Astrocyte of the hippocampus (primary cell): ENCODE results near the gene ZBTB6.

ENCODE experiments used
- DNase-seq: peaks from one replicate; pipeline ENCODE4 v3.0.0; 2011; ENCODE audit warnings: low read depth, low spot score

Gene ZBTB6

GRCh38 chr9:122912964-122913673 is at the start of gene ZBTB6:
Gene ZBTB6, minus strand, starts transcription at chr9:122913323. Its CDS starts 1,251 bp downstream, at chr9:122912072.
- DNase-seq, result peak; percentile 90

GRCh38 chr9:122961139-122961538 is 48.0 kb upstream of the ZBTB6 start:
- no peak for DNase-seq

GRCh38 chr9:122955961-122956360 is 42.8 kb upstream of the ZBTB6 start:
- DNase-seq, result no peak

GRCh38 chr9:122954253-122954691 is 41.1 kb upstream of the ZBTB6 start:
- DNase-seq, result peak; percentile 60

GRCh38 chr9:122951056-122951455 is 37.9 kb upstream of the ZBTB6 start:
- no peak for DNase-seq

GRCh38 chr9:122950263-122950662 is 37.1 kb upstream of the ZBTB6 start:
- no peak for DNase-seq

GRCh38 chr9:122949696-122950095 is 36.6 kb upstream of the ZBTB6 start:
- DNase-seq, result peak; percentile 7

- no peak for DNase-seq
These were observed 35.2 kb upstream of the ZBTB6 start for GRCh38 chr9:122948313-122948712.

- no peak for DNase-seq
These were observed 33.4 kb upstream of the ZBTB6 start for GRCh38 chr9:122946461-122947005.

- no peak for DNase-seq
These were observed 32.1 kb upstream of the ZBTB6 start for GRCh38 chr9:122944960-122945888.

- peak; percentile 70 for DNase-seq
These were observed 28.6 kb upstream of the ZBTB6 start for GRCh38 chr9:122941582-122942234.

GRCh38 chr9:122940749-122941581 is 27.8 kb upstream of the ZBTB6 start, which contains the start of gene RABGAP1:
Gene RABGAP1, plus strand, starts transcription at chr9:122941020. Its CDS starts 16,040 bp downstream, at chr9:122957060.
- DNase-seq, result peak; percentile 99

- DNase-seq, result no peak
These were observed 27.3 kb upstream of the ZBTB6 start for GRCh38 chr9:122940454-122940748.

GRCh38 chr9:122939601-122940000 is 26.5 kb upstream of the ZBTB6 start:
- no peak for DNase-seq

GRCh38 chr9:122936883-122937282 is 23.8 kb upstream of the ZBTB6 start:
- no peak for DNase-seq

- no peak for DNase-seq
These were observed 23.3 kb upstream of the ZBTB6 start for GRCh38 chr9:122936464-122936863.

- DNase-seq, result peak; percentile 97
These were observed 18.4 kb upstream of the ZBTB6 start, which contains the start of gene ZBTB26 for GRCh38 chr9:122931226-122932121. Gene ZBTB26, minus strand, starts transcription at chr9:122931512. Its CDS starts 11,578 bp downstream, at chr9:122919934.

- no peak for DNase-seq
These were observed 17.6 kb upstream of the ZBTB6 start for GRCh38 chr9:122930541-122931225.

- DNase-seq, result no peak
These were observed 16.8 kb upstream of the ZBTB6 start for GRCh38 chr9:122929796-122930354.
